GM11168 (cell line): ENCODE measurements around the gene FARS2.
"Not testable (repeated sequence)": the region's sequence is repeated elsewhere in the genome, so short reads cannot be mapped to it uniquely, and the experiment has no call there.

ENCODE experiments used
- in situ Hi-C: fragments of 300-500 bp; cut with MboI; formaldehyde crosslinking; loops from one replicate; pipeline ENCODE4 v1.12.0; 2022; ENCODE audit warnings: low sequenced_read_pairs; ENCODE audit not compliant: unreplicated experiment

FARS2 gene

DNA sequence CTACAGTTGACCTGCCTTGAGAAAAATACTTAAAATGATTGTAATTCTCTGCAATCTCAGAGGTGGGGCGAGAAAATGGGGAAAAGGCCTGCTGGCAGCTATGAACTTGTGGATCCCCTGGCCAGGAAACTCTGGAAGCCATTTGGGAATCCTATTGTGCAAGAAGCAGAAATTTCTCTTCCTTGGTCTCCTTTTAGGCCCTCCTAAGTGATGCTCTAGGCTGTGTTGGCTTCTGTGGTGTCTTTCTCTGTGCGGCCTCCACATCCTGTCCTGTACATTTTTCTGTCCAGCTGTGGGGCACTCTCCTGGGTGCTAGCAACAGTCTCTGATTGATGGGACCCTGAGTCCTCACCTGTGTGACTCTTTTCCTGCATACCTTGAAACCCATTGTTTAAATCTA is 290.9 kb downstream of the FARS2 start:
- in situ Hi-C loops: no loop called here

DNA sequence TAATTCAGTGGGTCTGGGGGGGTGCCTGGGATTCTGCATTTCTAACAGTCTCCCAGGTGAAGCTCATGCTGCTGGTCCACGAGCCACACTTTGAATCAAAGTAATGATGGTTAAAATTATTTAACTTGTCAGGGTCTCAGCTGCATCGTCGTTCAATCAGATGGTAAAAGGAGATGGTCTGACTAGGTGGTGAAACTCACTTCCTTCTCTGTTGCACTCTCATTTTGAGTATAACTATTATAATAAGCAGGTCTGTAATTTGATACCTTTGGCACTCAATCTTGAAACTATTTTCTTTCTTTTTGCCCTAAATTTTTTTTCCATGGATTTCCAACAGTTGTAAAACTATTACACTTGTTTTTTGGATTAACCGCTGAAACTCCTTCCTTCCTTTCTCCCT is 292.5 kb downstream of the FARS2 start:
- in situ Hi-C loops: no loop called here

DNA sequence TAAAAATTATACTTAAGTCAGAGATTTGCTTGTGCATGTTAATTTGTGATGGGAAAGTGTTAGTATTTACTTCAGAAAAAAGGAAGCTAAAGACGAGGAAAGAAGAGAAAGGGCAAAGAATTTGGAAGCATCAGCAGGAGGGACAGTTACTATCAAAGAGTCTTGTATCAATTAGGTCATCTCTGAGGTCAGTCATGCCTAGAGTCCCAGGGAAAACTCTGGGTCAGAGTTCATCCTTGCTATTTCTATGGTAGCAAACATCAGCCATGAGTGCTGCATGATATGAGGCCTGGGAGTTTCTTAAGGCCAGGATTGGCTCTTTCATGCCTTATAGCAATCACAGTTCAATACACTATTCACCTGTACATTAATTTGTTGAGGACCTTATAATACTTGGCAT is 292.9 kb downstream of the FARS2 start:
- in situ Hi-C loops: no loop called here

DNA sequence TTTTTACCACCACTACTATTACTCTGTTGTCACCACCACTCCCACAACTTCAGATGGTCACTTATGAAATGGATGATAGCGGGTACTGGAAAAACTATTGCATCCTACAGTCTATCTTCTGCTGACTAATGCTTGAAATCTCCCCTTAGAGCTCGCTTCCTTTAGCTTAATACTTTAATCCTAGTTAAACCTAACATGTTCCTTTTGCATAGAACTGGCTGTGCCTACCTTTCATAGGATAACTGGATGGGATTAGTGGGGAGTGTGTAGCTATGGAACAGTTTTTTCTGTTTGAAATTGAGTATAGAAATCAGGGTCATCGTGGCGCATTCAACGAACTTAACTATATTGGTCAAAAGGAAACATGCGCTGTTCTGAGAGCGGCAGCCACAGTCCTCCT is 294.7 kb downstream of the FARS2 start:
- in situ Hi-C loops: no loop called here

DNA sequence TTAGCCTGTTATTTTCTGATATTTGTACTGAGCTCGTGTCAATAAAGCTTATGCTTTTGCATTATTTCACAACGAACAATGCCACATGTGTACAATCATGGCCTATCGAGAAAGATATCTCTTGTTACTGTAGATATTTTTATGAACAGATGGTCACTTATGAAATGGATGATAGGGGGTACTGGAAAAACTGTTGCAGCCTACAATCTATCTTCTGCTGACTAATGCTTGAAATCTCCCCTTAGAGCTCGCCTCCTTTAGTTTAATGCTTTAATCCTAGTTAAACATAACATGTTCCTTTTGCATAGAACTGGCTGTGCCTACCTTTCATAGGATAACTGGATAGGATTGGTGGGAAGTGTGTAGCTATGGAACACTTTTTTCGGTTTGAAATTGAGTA is 296.2 kb downstream of the FARS2 start:
- in situ Hi-C loops: no loop called here

DNA sequence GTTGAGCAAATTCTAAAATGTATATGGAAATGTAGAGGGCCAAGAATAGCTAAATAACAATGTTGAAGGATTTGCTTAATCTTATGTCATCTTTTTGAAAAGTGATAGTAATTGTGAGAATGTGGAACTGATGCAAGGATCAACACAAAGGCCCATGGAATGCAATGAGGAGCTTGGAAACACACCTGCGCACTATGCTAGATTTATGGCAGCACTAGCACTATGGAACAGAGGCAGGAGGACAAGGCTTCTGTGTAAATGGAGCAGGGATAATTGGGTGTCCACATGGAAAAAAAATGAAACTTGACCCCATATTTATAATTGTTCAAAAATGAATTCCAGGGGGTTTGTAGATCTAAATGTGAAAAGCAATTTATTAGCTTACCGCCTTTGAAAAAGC is 298.3 kb downstream of the FARS2 start:
- in situ Hi-C loops: no loop called here

DNA sequence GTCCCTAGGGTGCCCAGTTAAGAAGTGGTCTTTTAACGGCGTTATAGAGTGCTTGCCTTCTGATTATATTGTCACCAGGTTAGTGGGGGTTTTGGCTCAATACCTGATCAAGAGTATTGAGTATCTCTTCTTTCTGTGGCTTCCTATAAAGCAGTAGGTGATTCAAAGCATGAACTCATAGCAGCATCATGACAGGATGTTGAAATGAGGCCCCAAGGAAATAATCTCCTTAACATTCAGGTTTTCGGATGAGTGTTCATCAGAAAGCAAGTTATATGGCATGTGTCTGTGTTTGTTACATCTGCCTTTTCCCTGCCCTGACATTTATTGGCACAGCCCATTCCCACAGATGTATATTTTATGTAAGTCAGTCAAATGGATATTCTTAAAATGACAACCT is 301.0 kb downstream of the FARS2 start:
- in situ Hi-C loops: no loop called here

DNA sequence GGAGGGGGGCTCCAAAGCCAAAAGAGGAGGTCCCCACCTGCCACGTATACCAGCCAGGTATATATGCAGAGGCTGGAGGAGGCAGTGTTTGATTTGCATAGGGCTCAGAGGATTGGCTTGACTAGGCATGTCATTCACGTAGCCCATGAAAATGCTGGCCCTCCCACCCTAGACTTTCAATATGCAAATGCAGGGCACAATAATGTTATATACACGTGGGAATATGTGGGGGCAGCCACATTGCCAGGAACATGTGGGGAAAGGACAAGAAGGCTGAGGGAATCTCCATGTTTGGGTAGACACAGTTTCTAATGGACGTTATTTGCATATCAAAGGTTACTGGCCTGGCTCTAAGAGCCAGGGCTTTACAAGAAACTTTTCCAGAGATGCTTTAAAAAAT is 301.8 kb downstream of the FARS2 start:
- in situ Hi-C loops: no loop called here

DNA sequence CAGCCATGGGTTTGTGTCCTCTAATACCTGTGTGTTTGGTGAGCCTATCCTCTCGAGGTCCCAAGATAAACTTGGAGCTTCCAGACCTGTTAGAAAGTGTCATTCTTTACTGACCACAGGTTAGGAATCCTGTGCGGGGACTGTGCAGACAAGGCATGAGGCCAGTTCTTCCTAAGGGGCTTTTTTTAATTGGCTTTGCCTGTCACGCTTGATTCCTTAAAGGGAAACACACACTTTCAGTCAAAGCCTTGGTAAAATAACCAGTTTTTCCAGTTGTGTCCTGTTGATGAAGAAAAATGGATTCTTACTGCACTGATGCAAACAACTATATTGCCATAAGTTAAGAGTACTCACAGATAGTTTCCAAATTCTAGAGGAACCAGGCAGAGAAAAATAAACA is 303.4 kb downstream of the FARS2 start:
- in situ Hi-C loops: not testable (repeated sequence)

DNA sequence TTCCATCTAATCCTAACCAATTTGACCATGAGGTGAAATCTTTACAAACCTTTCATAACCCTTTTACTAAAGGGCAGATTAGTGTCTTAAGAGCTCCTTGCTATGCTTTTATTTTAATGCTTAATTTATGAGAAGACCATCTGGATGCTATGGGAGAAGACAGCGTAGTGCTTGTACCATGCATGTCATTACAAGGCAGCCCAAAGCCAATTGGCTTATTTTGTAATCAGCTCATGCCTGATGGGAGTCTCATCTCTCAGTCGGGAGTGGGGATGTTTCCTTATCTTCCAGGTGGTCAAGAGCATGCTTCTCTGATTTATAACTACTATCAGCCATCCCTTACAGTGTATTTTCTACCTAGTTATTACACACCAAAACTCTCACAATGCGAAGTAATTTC is 304.7 kb downstream of the FARS2 start:
- in situ Hi-C loops: no loop called here

DNA sequence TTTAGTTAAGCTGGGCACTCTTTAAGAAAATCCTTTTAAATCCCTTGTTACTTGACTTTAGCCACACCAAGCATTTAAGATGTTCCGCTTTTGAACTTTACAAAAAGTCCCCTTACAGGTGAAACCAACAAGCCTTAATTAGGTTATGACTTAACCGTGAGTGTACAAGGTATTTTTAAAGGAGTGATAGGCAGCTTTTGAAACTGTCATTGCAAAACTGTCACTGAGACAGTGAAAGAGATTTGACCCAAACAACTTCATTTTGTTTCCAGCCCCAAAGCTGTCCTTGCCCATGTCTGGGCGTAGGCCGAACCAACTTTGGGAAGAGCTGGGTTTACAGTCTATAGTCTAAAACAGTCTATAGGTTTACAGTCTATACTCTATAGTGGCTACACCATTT is 305.4 kb downstream of the FARS2 start:
- in situ Hi-C loops: no loop called here

DNA sequence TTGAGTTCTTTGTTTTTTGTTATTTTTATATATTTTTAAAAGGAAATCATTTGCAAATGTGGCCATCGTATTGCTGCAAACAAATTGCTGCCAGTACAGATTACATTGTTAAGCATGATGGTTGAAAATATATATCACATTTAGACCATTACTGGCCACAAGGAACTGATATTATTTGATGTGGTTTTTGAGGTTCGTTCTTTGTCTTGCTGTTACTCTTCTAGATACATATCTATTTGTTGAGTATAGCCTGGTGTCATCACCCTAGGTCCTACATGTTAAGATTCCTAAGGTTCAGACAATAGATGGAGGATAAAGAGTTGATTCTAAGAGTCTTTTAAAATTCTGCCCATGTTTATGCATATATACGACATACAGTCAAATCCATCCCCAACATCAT is 306.0 kb downstream of the FARS2 start:
- in situ Hi-C loops: no loop called here

DNA sequence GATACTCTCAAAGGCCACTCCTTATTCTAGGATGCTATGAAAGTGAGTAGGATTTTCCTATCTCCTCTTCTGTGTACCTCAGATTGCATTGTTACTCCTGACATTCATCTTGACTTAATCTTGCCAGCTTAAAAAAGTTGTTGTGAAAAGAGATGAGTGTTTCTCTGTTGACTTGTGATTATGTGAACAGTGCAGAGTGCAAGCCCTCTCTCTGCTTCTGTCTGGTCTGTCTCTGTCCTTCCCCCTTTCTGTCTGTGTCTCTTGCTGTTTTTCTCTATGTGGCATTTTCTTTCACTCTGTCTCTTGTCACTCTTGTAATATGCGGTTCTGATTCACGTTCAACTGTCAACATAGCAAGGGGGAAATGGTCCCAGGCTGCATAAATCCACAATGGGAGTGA is 306.6 kb downstream of the FARS2 start:
- in situ Hi-C loops: no loop called here

DNA sequence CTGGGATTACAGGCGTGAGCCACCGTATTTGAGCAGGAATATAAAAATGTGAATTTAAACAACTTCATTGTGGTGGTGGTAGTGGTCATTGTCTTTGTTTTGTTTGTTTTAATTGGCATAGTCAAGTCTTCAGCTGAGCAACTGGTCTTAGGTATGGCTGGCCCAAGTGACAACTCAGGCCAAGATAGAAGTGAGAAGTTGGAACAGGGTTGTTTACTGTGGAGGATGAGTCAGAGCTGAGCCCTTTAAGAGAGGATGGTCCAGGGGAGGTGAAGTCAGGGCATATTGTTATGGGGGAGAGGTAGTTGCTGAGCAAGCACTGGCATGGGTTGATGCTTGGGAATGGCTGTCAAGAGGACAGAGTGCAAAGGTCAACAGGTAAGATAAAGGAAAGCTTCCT is 308.2 kb downstream of the FARS2 start:
- in situ Hi-C loops: no loop called here

DNA sequence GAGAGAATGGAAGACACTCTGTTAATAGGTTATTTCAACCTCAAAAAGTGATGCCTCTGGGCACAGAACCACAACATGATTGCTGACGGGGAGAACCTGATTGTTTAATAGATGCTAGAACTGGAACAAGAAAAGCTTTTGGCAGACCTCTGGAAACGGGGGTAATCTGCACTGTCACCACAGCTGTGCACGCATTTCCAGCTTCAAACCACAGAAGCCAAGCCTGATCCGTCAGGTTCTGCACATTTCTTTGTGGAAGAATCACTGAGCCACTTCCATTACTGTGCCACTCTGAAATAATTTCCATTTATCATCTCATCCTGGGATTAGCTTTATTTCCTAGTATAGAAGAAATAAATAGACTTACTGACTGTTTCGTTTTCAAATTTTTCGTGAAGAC is 309.3 kb downstream of the FARS2 start:
- in situ Hi-C loops: no loop called here

DNA sequence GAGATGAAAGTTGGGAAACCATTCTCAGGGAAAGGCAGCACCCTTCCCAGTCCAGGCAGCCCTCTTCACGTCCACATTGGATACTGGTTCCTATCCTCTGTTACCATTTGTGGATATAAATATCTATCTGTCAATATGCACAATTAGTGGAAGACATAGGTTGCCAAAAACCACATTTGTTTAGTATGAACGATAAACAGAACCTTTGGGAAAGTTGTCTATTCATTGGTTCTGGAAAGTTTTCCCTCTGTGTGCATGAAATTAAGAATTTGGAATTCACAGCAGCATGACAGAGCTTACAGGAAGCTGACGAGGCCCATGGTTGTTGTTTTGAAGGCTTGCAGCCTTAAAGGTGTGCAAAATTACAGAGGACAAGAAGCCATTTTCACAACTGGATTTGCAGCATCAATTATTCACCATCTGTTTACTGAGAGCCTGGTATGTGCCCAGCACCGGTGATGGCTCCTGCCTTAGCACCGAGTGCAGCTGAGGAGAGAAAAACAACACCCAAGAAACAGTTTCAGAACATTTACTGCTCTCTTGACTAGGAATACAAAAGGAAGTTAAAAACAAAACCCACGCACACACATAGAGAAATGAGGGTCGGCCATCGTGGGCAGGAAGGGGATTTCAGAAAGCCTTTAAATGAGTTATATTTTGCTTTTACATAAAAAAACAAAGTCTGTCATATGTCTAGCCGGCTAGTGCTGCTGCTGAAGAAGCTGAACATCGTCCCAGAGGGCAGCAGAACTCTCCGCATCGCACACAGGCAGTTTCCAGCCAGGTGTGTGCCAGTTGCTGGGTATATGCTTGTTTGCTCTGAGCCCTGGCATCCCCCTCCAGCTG is 319.6 kb downstream of the FARS2 start:
- in situ Hi-C loops: no loop called here

DNA sequence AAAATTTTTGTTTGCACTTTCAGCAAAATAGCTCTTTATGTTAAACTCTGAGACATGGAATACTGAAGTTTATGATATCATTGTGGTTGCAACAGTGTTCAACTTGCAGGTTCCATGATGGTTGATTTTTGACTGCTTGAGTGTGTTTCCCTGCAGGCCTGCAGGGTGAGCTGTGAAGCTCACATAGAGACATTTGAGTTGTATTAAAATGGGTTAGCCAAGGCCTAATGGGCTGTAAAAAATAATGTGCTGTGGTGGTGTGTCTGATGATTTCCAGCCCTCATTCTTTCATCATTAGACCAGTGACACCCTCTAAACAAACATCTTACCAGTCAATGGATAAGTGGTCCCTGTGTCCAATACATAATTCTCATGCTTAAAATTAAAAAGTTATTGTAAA is 321.4 kb downstream of the FARS2 start:
- in situ Hi-C loops: no loop called here

DNA sequence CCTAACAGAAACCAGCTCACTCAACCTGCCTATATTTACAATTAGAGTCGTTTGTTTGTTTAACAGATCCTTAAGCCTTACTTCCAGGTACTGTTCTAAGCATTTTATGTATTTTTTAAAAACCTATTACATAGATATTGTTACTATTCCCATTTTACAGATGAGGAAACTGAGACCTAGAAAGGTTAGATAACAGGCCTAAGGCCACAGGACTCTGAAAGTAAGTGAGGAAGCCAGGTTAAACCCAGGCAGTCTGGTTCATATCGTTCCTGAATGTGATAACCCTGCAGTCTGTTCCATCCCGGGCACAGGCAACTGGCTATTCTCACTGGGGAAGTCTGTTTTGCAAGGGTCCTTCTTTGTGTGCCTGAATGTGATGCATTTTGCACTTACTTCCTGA is 322.2 kb downstream of the FARS2 start:
- in situ Hi-C loops: no loop called here

DNA sequence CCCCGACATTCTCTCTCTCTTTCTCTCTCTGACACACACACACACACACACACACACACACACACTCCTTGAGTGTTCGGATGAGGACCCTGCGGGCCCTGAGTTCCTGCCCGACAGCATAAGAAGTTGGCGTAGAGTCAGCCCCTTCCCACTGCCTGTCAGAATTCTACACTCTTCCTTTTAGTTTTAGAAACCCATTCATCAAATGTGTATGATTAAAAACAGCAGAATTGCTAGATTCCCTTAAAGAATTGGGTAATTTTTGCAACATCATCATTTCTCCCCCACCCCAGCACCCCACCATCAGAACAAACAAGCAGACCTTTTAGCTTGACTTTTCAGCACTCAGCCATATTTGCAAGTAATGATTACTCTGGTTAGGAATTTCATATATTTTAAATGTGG is 322.8 kb downstream of the FARS2 start:
- in situ Hi-C loops: no loop called here

DNA sequence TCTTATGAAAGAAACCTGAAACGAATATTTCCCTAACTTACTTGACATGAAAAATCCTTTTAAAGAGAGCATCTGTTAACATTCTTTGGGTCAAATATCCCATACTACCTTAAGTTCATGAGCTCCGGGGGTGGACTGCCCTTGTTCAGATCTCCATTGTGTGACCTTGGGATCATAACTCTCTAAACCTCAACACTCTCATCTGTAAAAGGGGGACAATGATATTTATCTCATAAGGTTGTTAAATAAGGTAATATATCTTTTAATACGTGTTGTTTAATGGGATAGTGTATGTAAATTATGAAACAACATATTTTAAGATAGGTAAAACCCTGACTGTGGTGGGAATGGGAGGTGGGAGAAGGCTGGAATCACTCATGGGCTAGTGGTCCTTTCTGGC is 326.3 kb downstream of the FARS2 start:
- in situ Hi-C loops: no loop called here

DNA sequence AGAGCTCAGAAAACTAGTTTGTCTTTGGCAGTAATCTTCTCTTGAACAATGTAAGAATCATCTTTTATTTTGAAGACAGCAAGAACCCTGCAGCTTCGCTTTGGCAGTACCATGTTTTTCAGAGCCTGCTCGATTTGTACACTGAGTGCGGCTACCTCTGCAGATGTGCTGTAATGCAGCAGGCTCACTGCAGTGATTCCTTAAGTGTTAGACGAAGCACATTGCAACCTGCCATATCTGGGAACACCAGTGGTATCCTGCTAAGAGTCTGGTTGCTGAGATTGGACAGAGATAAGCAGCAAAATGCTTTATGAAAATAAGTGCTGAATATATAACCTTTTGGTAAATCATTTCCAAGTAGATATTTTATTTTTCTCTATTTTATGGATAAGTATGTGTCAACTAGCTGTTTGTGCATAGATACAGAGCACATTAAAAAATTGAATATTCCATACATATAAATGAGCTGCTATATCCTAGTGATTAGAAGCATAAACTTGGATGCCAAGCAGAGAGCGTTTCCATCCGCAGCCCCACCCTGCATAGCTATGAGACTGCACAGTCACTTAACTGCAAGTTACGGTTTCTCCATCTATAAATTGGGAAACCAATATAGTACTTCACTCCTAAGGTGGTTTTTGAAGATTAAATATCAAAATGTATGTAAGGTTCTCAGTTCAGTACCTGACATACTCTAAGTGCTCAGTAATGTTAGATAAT is 328.3 kb downstream of the FARS2 start:
- in situ Hi-C loops: no loop called here

DNA sequence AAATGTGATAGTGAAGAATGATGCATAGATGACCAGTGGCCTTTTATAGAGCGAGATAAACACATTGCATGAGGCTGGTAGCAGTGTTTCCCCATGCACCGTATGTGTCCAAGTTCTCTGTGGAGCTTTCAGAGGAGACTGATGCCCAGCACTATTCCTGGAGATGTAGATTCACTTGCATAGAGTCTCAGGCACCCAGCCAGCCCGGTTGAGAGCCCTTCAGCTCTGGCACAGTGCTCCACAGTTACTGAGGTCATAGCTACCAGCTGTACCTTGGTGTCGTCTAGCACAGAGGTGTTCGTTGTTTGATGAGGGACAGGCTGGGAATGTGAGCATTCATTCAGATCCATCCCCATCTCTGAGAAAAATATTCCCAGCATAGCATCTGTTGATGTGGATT is 328.9 kb downstream of the FARS2 start:
- in situ Hi-C loops: no loop called here
